HL-60 (cell line): Measurements from ENCODE around the gene FAXC.

Source experiments
- TF ChIP-seq, protein P1 (sequence below): IDR thresholded peaks from one replicate; pipeline ENCODE4 v1.5.1; 2011; ENCODE audit warnings: low read length, control low read depth, inconsistent platforms; ENCODE audit not compliant: insufficient read depth
- TF ChIP-seq, protein P2 (sequence below): IDR thresholded peaks from 2 replicates; pipeline ENCODE4 v1.6.1; 2012; ENCODE audit warnings: low read depth; ENCODE audit not compliant: insufficient replicate concordance

DNA sequence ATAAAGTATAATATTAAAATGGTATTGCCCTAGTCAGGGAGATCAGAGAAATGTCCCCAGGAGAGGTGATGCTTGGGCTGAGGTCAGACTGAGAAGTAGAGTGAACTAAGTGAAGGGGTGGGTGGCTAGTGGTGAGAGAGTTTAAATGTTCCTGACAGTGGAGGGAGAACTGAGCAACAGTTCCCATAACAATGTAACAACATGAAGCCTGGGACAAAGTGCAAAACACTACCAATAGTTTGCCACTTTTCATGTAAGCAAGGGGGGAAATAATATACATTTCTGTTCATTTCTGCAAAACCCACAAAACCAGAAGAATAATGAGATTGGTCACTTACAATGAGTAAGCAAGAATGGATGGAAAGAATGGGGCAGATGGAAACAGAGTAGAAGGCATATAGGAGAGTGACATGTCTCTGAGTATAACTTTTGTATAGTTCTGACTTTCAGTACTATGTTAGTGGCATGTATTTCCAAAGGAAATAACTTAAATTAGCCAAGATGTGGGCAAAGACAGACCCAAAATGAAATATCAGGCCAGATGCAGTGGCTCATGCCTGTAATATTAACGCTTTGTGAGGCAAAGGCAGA lies 13.3 kb upstream of the FAXC start:
- TF ChIP-seq, protein P1, sequence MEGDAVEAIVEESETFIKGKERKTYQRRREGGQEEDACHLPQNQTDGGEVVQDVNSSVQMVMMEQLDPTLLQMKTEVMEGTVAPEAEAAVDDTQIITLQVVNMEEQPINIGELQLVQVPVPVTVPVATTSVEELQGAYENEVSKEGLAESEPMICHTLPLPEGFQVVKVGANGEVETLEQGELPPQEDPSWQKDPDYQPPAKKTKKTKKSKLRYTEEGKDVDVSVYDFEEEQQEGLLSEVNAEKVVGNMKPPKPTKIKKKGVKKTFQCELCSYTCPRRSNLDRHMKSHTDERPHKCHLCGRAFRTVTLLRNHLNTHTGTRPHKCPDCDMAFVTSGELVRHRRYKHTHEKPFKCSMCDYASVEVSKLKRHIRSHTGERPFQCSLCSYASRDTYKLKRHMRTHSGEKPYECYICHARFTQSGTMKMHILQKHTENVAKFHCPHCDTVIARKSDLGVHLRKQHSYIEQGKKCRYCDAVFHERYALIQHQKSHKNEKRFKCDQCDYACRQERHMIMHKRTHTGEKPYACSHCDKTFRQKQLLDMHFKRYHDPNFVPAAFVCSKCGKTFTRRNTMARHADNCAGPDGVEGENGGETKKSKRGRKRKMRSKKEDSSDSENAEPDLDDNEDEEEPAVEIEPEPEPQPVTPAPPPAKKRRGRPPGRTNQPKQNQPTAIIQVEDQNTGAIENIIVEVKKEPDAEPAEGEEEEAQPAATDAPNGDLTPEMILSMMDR: no peak
- TF ChIP-seq, protein P2, sequence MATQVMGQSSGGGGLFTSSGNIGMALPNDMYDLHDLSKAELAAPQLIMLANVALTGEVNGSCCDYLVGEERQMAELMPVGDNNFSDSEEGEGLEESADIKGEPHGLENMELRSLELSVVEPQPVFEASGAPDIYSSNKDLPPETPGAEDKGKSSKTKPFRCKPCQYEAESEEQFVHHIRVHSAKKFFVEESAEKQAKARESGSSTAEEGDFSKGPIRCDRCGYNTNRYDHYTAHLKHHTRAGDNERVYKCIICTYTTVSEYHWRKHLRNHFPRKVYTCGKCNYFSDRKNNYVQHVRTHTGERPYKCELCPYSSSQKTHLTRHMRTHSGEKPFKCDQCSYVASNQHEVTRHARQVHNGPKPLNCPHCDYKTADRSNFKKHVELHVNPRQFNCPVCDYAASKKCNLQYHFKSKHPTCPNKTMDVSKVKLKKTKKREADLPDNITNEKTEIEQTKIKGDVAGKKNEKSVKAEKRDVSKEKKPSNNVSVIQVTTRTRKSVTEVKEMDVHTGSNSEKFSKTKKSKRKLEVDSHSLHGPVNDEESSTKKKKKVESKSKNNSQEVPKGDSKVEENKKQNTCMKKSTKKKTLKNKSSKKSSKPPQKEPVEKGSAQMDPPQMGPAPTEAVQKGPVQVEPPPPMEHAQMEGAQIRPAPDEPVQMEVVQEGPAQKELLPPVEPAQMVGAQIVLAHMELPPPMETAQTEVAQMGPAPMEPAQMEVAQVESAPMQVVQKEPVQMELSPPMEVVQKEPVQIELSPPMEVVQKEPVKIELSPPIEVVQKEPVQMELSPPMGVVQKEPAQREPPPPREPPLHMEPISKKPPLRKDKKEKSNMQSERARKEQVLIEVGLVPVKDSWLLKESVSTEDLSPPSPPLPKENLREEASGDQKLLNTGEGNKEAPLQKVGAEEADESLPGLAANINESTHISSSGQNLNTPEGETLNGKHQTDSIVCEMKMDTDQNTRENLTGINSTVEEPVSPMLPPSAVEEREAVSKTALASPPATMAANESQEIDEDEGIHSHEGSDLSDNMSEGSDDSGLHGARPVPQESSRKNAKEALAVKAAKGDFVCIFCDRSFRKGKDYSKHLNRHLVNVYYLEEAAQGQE: no peak
